ENCODE data around the gene PTGES3L. TPM values are rescaled to one million over a fixed set of nuclear protein-coding genes. Genes with fewer than 3 reads are reported as not detected.
A peak's percentile ranks its signal among the peaks of the same experiment; 100 is the strongest.

PTGES3L gene
- total RNA-seq, 1 experiment from 2014 or later = 1.7 TPM

DNA sequence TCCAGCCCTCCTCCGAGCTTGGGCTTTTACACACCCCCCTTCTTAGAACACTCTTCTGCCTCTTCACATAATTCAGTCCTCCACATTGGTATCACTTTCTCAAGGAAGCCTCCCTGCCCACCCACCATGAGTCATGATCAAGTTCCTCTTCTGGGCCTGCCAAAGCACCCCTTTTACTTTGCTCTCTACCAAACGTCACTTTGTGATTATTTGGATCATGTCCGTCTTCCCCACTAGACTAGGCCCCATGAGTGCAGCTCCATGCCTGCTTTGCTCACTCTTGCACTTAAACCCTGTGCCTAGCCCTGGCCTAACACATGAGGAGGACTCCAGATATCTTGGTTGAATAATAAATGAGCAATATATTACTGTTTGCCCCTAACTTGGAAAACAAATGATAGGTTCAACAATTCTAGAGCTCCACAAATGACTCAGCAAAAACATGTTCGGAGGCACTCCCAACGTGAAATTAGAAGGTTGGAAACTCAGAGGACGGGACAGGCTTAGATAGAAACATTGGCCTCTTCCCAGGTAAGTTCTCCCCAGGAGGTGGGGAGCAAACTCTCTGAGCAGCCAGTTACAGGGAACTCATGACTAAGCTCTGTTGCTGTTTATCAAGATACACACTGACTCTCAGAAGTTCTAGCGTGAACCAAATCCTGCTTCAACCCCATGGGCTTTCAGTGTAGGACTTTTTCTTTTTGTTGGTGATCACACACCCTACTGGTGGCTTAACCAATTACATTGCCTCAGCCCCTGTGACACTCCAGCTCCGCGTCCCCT is 51.0 kb downstream of the PTGES3L start:
- Histone ChIP-seq H3K9me2 (ENCODE audit: insufficient read depth) (no peaks in the 10 kb centered on the region), H3K4me3 (replicated peaks in 1 of 2; ENCODE audit: low read depth in 1 of 2, low read length in 2 of 2) (no peak overlapping the region), H2AFZ (ENCODE audit: low read depth, low read length, poor library complexity, severe bottlenecking) (peak overlapping the region; percentile 94), H3K79me2 (ENCODE audit: insufficient read depth, low read length) (no peaks in the 10 kb centered on the region), H3K27ac (ENCODE audit: low read depth, low read length) (no peak overlapping the region; the same call in 1 of the 2 replicates), H3K4me1 (ENCODE audit: control insufficient read depth in 1 of 2, insufficient read depth in 2 of 2, low read length in 2 of 2) (peaks cover 0 to 10% of the 10 kb centered on the region in 2 experiments; a peak in 2 of 4 replicates), H3K36me3 (ENCODE audit: control insufficient read depth in 1 of 2, insufficient read depth in 2 of 2, low read length in 2 of 2) (no peaks in the 10 kb centered on the region), H3K9ac (ENCODE audit: low read length) (no peak overlapping the region), H4K20me1 (ENCODE audit: insufficient read depth) (no peaks in the 10 kb centered on the region), H3K9me3 (ENCODE audit: control insufficient read depth in 1 of 2, insufficient read depth in 1 of 2, low read depth in 1 of 2, low read length in 2 of 2) (no peaks in the 10 kb centered on the region), H3K4me2 (ENCODE audit: low read length) (peak overlapping the region; percentile 34), H3K27me3 (ENCODE audit: insufficient read depth, low read length) (no peaks in the 10 kb centered on the region)
- TF ChIP-seq CTCF (IDR thresholded peaks at IDR 0.05 in 2 of 3, conservative IDR thresholded peaks at IDR 0.05 in 1 of 3; ENCODE audit: borderline replicate concordance in 1 of 3, insufficient read depth in 1 of 3, low read depth in 2 of 3, low read length in 2 of 3) = peak; percentile 43 to 57 (median 50); a peak in 5 of 6 replicates
- TF ChIP-seq RAD21 (IDR thresholded peaks at IDR 0.05; ENCODE audit: low read depth) = peak; percentile 72
- TF ChIP-seq ZFX (IDR thresholded peaks at IDR 0.05) = peak; percentile 62
- TF ChIP-seq, protein P1, sequence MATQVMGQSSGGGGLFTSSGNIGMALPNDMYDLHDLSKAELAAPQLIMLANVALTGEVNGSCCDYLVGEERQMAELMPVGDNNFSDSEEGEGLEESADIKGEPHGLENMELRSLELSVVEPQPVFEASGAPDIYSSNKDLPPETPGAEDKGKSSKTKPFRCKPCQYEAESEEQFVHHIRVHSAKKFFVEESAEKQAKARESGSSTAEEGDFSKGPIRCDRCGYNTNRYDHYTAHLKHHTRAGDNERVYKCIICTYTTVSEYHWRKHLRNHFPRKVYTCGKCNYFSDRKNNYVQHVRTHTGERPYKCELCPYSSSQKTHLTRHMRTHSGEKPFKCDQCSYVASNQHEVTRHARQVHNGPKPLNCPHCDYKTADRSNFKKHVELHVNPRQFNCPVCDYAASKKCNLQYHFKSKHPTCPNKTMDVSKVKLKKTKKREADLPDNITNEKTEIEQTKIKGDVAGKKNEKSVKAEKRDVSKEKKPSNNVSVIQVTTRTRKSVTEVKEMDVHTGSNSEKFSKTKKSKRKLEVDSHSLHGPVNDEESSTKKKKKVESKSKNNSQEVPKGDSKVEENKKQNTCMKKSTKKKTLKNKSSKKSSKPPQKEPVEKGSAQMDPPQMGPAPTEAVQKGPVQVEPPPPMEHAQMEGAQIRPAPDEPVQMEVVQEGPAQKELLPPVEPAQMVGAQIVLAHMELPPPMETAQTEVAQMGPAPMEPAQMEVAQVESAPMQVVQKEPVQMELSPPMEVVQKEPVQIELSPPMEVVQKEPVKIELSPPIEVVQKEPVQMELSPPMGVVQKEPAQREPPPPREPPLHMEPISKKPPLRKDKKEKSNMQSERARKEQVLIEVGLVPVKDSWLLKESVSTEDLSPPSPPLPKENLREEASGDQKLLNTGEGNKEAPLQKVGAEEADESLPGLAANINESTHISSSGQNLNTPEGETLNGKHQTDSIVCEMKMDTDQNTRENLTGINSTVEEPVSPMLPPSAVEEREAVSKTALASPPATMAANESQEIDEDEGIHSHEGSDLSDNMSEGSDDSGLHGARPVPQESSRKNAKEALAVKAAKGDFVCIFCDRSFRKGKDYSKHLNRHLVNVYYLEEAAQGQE (IDR thresholded peaks at IDR 0.05; ENCODE audit: low read depth) = no peak
- TF ChIP-seq CBX3 (IDR thresholded peaks at IDR 0.05; ENCODE audit: low read depth) = peak; percentile 35; the same call in 1 of the 2 replicates
- no peak for TF ChIP-seq SP1 (IDR thresholded peaks at IDR 0.05; ENCODE audit: low read depth)
- peak; percentile 97 for ATAC-seq
- ChIA-PET RAD21 (ENCODE audit: low non-redundant PET in 1 of 2, low total read pairs in 2 of 2, uncharacterized antibody in 2 of 2, unreplicated experiment in 2 of 2) (interaction anchor here (0.6 to 1.4 kb wide), 4 partner anchors 69 to 203 kb away, joined by 3 to 8 read pairs (median 4); partner anchors contain the start of gene RPL27 (in 1 of the 2)), CTCF (interaction anchor here (0.9 to 2.6 kb wide), 6 partner anchors 9 to 351 kb away, joined by 3 to 15 read pairs (median 5); partner anchors contain the start of gene PSMC3IP), POLR2A (interaction anchor here (1.1 to 1.6 kb wide), 3 partner anchors 69 to 104 kb away, joined by 3 to 7 read pairs (median 3); partner anchors contain the start of genes BECN1, PSME3 and RPL27)
- intact Hi-C loops (cut with micrococcal nuclease) = loop anchor here (2.0 kb wide), 1 partner anchor 86 kb away; no protein-coding TSS in a partner anchor
- peak; percentile 60 for DNase-seq (ENCODE audit: low read depth, low spot score)
- no TSS peak for BruUV-seq (replicated peaks)

Data from HCT116 (cell line).